ENCODE data around the gene MEOX1. TPM values are rescaled to one million over a fixed set of nuclear protein-coding genes. Genes with fewer than 3 reads are reported as not detected.

MEOX1 gene
- total and polyA plus RNA-seq, 2 of the 8 experiments (the other 6 are each of a cell fraction or from before 2014, with no cell fraction given) = not detected

GRCh38 chr17:43667506-43667905, 5.8 kb upstream of the MEOX1 start (continued):
- TF ChIP-seq ATF2 (IDR thresholded peaks at IDR 0.05; ENCODE audit: low read length) = no peak
- TF ChIP-seq ZNF274 (IDR thresholded peaks at IDR 0.05; ENCODE audit: borderline replicate concordance, extremely low read depth, low read length) = no peak
- TF ChIP-seq POLR2A (IDR thresholded peaks at IDR 0.05; ENCODE audit: control extremely low read depth in 1 of 2, low read depth in 2 of 2, low read length in 2 of 2) = no peak
- no peak for TF ChIP-seq FOSL1 (IDR thresholded peaks at IDR 0.05; ENCODE audit: insufficient read depth, low read depth, low read length)
- TF ChIP-seq SAP30 (IDR thresholded peaks at IDR 0.05; ENCODE audit: insufficient read depth, insufficient replicate concordance, low read length) = no peak
- TF ChIP-seq HDAC2 (IDR thresholded peaks at IDR 0.05; ENCODE audit: borderline replicate concordance in 1 of 2, low read depth in 2 of 2, low read length in 2 of 2) = no peak
- no peak for TF ChIP-seq RFX5 (IDR thresholded peaks at IDR 0.05; ENCODE audit: borderline replicate concordance, low read depth, low read length)
- no peak for TF ChIP-seq EZH2 (IDR thresholded peaks at IDR 0.05; ENCODE audit: low read depth, low read length, severe bottlenecking)
